H9 (cell line): ENCODE results near the gene LSS. TPM values are rescaled to one million over a fixed set of nuclear protein-coding genes. Genes with fewer than 3 reads are reported as not detected.

Experiments
- DNase-seq: peaks from one replicate; pipeline ENCODE4 v3.0.0-alpha.2; 2017
- H2AFZ ChIP-seq: one replicate; pipeline ENCODE4 v1.6.1; 2013; ENCODE audit warnings: mild to moderate bottlenecking, low read length, control low read depth, moderate library complexity
- H2AK5ac ChIP-seq: 2 replicates; pipeline ENCODE4 v1.6.1; 2013; ENCODE audit warnings: low read length, control low read depth, mixed read lengths; ENCODE audit not compliant: insufficient read length
- H2BK120ac ChIP-seq: one replicate; pipeline ENCODE4 v1.6.1; 2013; ENCODE audit warnings: low read depth, mild to moderate bottlenecking, low read length, control low read depth, inconsistent platforms; ENCODE audit not compliant: poor library complexity, severe bottlenecking
- H2BK12ac ChIP-seq: 2 replicates; pipeline ENCODE4 v1.6.1; 2013; ENCODE audit warnings: low read length, control low read depth, mixed read lengths, low read depth; ENCODE audit not compliant: insufficient read length
- H2BK15ac ChIP-seq: 2 replicates; pipeline ENCODE4 v1.6.1; 2013; ENCODE audit warnings: low read depth, low read length, control low read depth
- H2BK20ac ChIP-seq: one replicate; pipeline ENCODE4 v1.6.1; 2013; ENCODE audit warnings: low read depth, mild to moderate bottlenecking, low read length, control low read depth, inconsistent platforms; ENCODE audit not compliant: poor library complexity, severe bottlenecking
- H2BK5ac ChIP-seq: 2 replicates; pipeline ENCODE4 v1.6.1; 2013; ENCODE audit warnings: low read length, control low read depth, mixed read lengths; ENCODE audit not compliant: insufficient read length
- H3K14ac ChIP-seq: 2 replicates; pipeline ENCODE4 v1.6.1; 2013; ENCODE audit warnings: low read length, control low read depth; ENCODE audit not compliant: insufficient read depth
- H3K18ac ChIP-seq: 2 replicates; pipeline ENCODE4 v1.6.1; 2013; ENCODE audit warnings: low read depth, mild to moderate bottlenecking, mixed read lengths, low read length, control low read depth; ENCODE audit not compliant: insufficient read length
- H3K23ac ChIP-seq: 2 replicates; pipeline ENCODE4 v1.6.1; 2013; ENCODE audit warnings: low read length, control low read depth, mixed read lengths, low read depth; ENCODE audit not compliant: insufficient read length
- H3K23me2 ChIP-seq: 2 replicates; pipeline ENCODE4 v1.6.1; 2013; ENCODE audit warnings: low read depth, mild to moderate bottlenecking, mixed read lengths, low read length, control low read depth; ENCODE audit not compliant: insufficient read length, poor library complexity, severe bottlenecking
- H3K27ac ChIP-seq: 2 replicates; pipeline ENCODE4 v1.5.1; 2013; ENCODE audit warnings: low read length, control low read depth, mixed read lengths, low read depth; ENCODE audit not compliant: insufficient read length
- H3K27me3 ChIP-seq: 2 replicates; pipeline ENCODE4 v1.6.1; 2013; ENCODE audit warnings: low read length, control low read depth, inconsistent platforms; ENCODE audit not compliant: insufficient read depth
- H3K4ac ChIP-seq: 2 replicates; pipeline ENCODE4 v1.6.1; 2013; ENCODE audit warnings: low read depth, mild to moderate bottlenecking, control low read depth, inconsistent platforms, low read length, moderate library complexity
- H3K4me1 ChIP-seq: 2 replicates; pipeline ENCODE4 v1.6.1; 2013; ENCODE audit warnings: low read length, control low read depth, inconsistent platforms; ENCODE audit not compliant: insufficient read depth
- H3K4me2 ChIP-seq: 2 replicates; pipeline ENCODE4 v1.6.1; 2013; ENCODE audit warnings: low read length, control low read depth, mixed read lengths; ENCODE audit not compliant: insufficient read length, insufficient read depth
- H3K56ac ChIP-seq: 2 replicates; pipeline ENCODE4 v1.6.1; 2013; ENCODE audit warnings: low read depth, mild to moderate bottlenecking, mixed read lengths, low read length, control low read depth; ENCODE audit not compliant: insufficient read length
- H3K79me1 ChIP-seq: 2 replicates; pipeline ENCODE4 v1.6.1; 2013; ENCODE audit warnings: low read depth, mild to moderate bottlenecking, moderate library complexity, low read length, control low read depth, inconsistent platforms; ENCODE audit not compliant: insufficient read depth, poor library complexity, severe bottlenecking
- H3K79me2 ChIP-seq: 2 replicates; pipeline ENCODE4 v1.6.1; 2013; ENCODE audit warnings: low read length, control low read depth, inconsistent platforms; ENCODE audit not compliant: insufficient read depth
- H3K9ac ChIP-seq: 2 replicates; pipeline ENCODE4 v1.6.1; 2013; ENCODE audit warnings: low read length, control low read depth, mixed read lengths; ENCODE audit not compliant: insufficient read length; ENCODE audit errors: extremely low read depth
- H3K9me3 ChIP-seq: one replicate; pipeline ENCODE4 v1.6.1; 2013; ENCODE audit warnings: low read depth, low read length, inconsistent platforms; ENCODE audit not compliant: control insufficient read depth
- H3T11ph ChIP-seq: one replicate; pipeline ENCODE4 v1.6.1; 2013; ENCODE audit warnings: mild to moderate bottlenecking, low read length, control low read depth, inconsistent platforms
- H4K20me1 ChIP-seq: one replicate; pipeline ENCODE4 v1.6.1; 2013; ENCODE audit not compliant: control insufficient read depth, insufficient read length, insufficient read depth
- H4K5ac ChIP-seq: 2 replicates; pipeline ENCODE4 v1.6.1; 2013; ENCODE audit warnings: low read depth, mild to moderate bottlenecking, mixed read lengths, low read length, control low read depth; ENCODE audit not compliant: insufficient read length
- H4K8ac ChIP-seq: replicated peaks from 2 replicates; pipeline ENCODE4 v1.6.1; 2013; ENCODE audit warnings: low read length, control low read depth, mixed read lengths, low read depth; ENCODE audit not compliant: insufficient read length
- H4K91ac ChIP-seq: 2 replicates; pipeline ENCODE4 v1.6.1; 2013; ENCODE audit warnings: low read depth, mild to moderate bottlenecking, moderate library complexity, mixed read lengths, low read length, control low read depth; ENCODE audit not compliant: insufficient read length
- H3K27ac Mint-ChIP-seq, 3 experiments: 2 replicates in 2 of 3; 3 replicates in 1 of 3; pipeline ENCODE4 v1.8.0; 2020 to 2021; ENCODE audit warnings: mixed read lengths in 3 of 3, mild to moderate bottlenecking in 1 of 3, moderate library complexity in 1 of 3
- H3K27me3 Mint-ChIP-seq: 2 replicates; pipeline ENCODE4 v1.8.0; 2021; ENCODE audit warnings: low read depth, mild to moderate bottlenecking, moderate library complexity, mixed read lengths
- H3K36me3 Mint-ChIP-seq, 3 experiments: 2 replicates in 2 of 3; 3 replicates in 1 of 3; pipeline ENCODE4 v1.8.0; 2020 to 2021; ENCODE audit warnings: low read depth in 3 of 3, mixed read lengths in 3 of 3; ENCODE audit not compliant: insufficient read depth in 1 of 3
- H3K4me1 Mint-ChIP-seq, 2 experiments: 2 replicates each; pipeline ENCODE4 v1.8.0; 2020; ENCODE audit warnings: mixed read lengths in 2 of 2
- H3K4me3 Mint-ChIP-seq, 2 experiments: 2 replicates in 1 of 2; 3 replicates in 1 of 2; pipeline ENCODE4 v1.8.0; 2020 to 2021; ENCODE audit warnings: mild to moderate bottlenecking in 2 of 2, mixed read lengths in 2 of 2, moderate library complexity in 1 of 2
- H3K9me3 Mint-ChIP-seq, 2 experiments: 2 replicates in 1 of 2; 3 replicates in 1 of 2; pipeline ENCODE4 v1.8.0; 2020; ENCODE audit warnings: mild to moderate bottlenecking in 2 of 2, mixed read lengths in 2 of 2, moderate library complexity in 1 of 2
- CTCF ChIP-seq: fragments of 200-600 bp; sonication (generic); conservative IDR thresholded peaks from 3 replicates; pipeline ENCODE4 v1.8.0; 2021; ENCODE audit warnings: antibody characterized with exemption, mild to moderate bottlenecking
- WGBS: extraction: QIAGEN DNeasy Blood & Tissue Kit; methylation state at CpG from one replicate; pipeline ENCODE4 v1.1.7; 2013; ENCODE audit warnings: missing lambda C conversion rate, low lambda C conversion rate, mixed read lengths; ENCODE audit not compliant: insufficient read length; ENCODE audit errors: extremely low coverage; 5-methylcytosine and 5-hydroxymethylcytosine counted together
- total RNA-seq: library from RNA; stranded (reverse); gene quantifications from 2 replicates; pipeline ENCODE4 v1.2.1, GENCODE V29; 2021

LSS gene
- total RNA-seq, 1 experiment from 2014 or later, result 69.2 TPM

- H3K27me3 ChIP-seq, result no peaks in the 10 kb centered on the region
- no peak overlapping the region for H3T11ph ChIP-seq
- H2BK5ac ChIP-seq, result no peak overlapping the region
- no peaks in the 10 kb centered on the region; the same call in 1 of the 2 replicates for H3K4me1 ChIP-seq
- no peaks in the 10 kb centered on the region for H3K79me2 ChIP-seq
- no peak overlapping the region for H2BK12ac ChIP-seq
- H3K14ac ChIP-seq, result no peak overlapping the region
- no peaks in the 10 kb centered on the region for H3K79me1 ChIP-seq
- H3K4ac ChIP-seq, result no peak overlapping the region
- no peak overlapping the region for H2BK120ac ChIP-seq
- Mint-ChIP-seq H3K27me3 (no peaks in the 10 kb centered on the region), H3K9me3 (peaks cover 2 to 3% of the 10 kb centered on the region in 2 experiments; a peak in 2 of 5 replicates), H3K36me3 (peaks cover 0 to 1% (median 0%) of the 10 kb centered on the region in 3 experiments; a peak in 1 of 7 replicates), H3K4me1 (peaks cover 11 to 16% of the 10 kb centered on the region in 2 experiments), H3K27ac (no peak overlapping the region), H3K4me3 (no peak overlapping the region)
- H2BK20ac ChIP-seq, result no peak overlapping the region
- H2BK15ac ChIP-seq, result no peak overlapping the region
- DNase-seq, result peak; percentile 27
- no peak overlapping the region for H4K91ac ChIP-seq
- no peak overlapping the region for H3K23ac ChIP-seq
- H4K5ac ChIP-seq, result no peak overlapping the region
- no peak overlapping the region for H3K4me2 ChIP-seq
- no peak overlapping the region for H3K27ac ChIP-seq
- no peaks in the 10 kb centered on the region for H4K20me1 ChIP-seq
- TF ChIP-seq CTCF, result no peak
- H2AFZ ChIP-seq, result no peak overlapping the region
- H3K23me2 ChIP-seq, result no peaks in the 10 kb centered on the region
- no peak overlapping the region for H3K56ac ChIP-seq
- no peak overlapping the region for H3K18ac ChIP-seq
- H4K8ac ChIP-seq, result no peak overlapping the region
- H2AK5ac ChIP-seq, result no peak overlapping the region
- H3K9ac ChIP-seq, result no peak overlapping the region
- WGBS, result no CpG with 5 or more reads among the region's 47 CpGs
- no peaks in the 10 kb centered on the region for H3K9me3 ChIP-seq
Observed at GRCh38 chr21:46151261-46151988, 77.1 kb downstream of the LSS start.
